Activated naive CD8-positive, alpha-beta T cell treated with anti-CD3 and anti-CD28 coated beads, Interleukin-2, amount 10 ng/mL, durations not matched to agents 7 days and 5 days (primary cell): ENCODE measurements around the gene RWDD4. TPM values are rescaled to one million over a fixed set of nuclear protein-coding genes. Genes with fewer than 3 reads are reported as not detected.

ENCODE experiments used
- ATAC-seq: fragments of 150-1000 bp; cut with Tn5 transposase; one replicate; pipeline ENCODE4 v1.10.0; 2021; ENCODE audit warnings: low read depth, moderate library complexity
- POLR2A ChIA-PET: fragments of 350-600 bp; sonication (Branson Sonifier 250); formaldehyde crosslinking; loops from one replicate; lab custom pipeline; 2021; ENCODE audit warnings: antibody characterized with exemption; lab: Charles Lee
- DNase-seq: peaks from one replicate; pipeline ENCODE4 v3.0.0; 2021
- H3K27ac Mint-ChIP-seq: one replicate; pipeline ENCODE4 v1.8.0; 2022; ENCODE audit warnings: mild to moderate bottlenecking, mixed read lengths
- H3K27me3 Mint-ChIP-seq: one replicate; pipeline ENCODE4 v1.8.0; 2022; ENCODE audit warnings: mild to moderate bottlenecking, moderate library complexity, mixed read lengths
- H3K36me3 Mint-ChIP-seq: one replicate; pipeline ENCODE4 v1.8.0; 2021; ENCODE audit warnings: mild to moderate bottlenecking, mixed read lengths
- H3K4me1 Mint-ChIP-seq: one replicate; pipeline ENCODE4 v1.8.0; 2021; ENCODE audit warnings: mixed read lengths
- H3K4me3 Mint-ChIP-seq: one replicate; pipeline ENCODE4 v1.8.0; 2022; ENCODE audit warnings: mild to moderate bottlenecking, moderate library complexity, mixed read lengths
- H3K9me3 Mint-ChIP-seq: one replicate; pipeline ENCODE4 v1.8.0; 2021; ENCODE audit warnings: mixed read lengths
- total RNA-seq, 2 experiments: library from RNA; stranded (reverse); gene quantifications; one replicate each; pipeline ENCODE4 v1.2.3, GENCODE V29; 2021

RWDD4 gene
- total RNA-seq, 2 experiments from 2014 or later: 13.9 to 14.1 TPM

DNA sequence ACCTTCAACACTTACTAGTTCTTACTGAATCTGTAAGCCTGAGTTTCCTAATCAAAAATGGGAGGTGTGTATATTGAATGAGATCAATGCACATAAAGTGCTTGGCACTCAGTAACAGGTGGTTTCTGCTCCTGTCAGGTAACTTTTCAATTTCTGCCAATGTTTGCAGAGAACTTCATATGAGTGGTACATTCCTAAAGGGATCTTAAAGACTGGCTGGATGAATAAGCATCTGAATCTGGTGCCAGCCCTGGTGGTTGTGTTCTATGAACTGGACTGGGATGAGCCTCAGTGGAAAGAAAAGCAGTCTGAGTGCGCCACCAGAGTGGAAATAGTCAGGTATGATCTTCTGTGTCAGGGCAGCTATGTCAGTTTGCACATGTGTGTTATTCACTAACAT, 7.1 kb upstream of the RWDD4 start:
- H3K27ac Mint-ChIP-seq: no peak overlapping the region
- POLR2A ChIA-PET: interaction anchor here (0.6 kb wide), 1 partner anchor 222 kb away, joined by 3 read pairs; no protein-coding TSS in a partner anchor
- no peak for DNase-seq
- no peaks in the 10 kb centered on the region for H3K27me3 Mint-ChIP-seq
- ATAC-seq: no peak
- no peaks in the 10 kb centered on the region for H3K9me3 Mint-ChIP-seq
- H3K36me3 Mint-ChIP-seq: peaks cover 19% of the 10 kb centered on the region
- peaks cover 3% of the 10 kb centered on the region for H3K4me1 Mint-ChIP-seq
- H3K4me3 Mint-ChIP-seq: no peak overlapping the region

DNA sequence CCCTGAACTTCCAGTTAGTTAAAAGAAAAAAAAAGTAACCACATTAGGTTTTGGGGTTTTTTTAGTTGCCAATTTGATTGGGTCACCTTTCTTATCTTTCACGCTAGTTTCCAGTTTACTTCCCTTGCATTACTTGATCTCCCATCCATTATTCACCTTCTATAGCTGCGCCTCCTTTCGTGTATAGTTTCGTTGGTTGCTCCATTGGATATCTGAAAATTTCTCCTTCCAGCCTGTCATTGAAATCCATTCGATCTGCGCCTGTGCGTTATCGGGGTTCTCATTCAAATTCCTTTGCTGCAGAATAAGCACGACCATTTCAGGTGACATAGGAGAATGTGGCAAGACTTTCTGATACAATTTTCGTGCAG, 872 bp upstream of the RWDD4 start:
- DNase-seq: no peak
- H3K27ac Mint-ChIP-seq: peak overlapping the region; percentile 91
- peaks cover 4% of the 10 kb centered on the region for H3K36me3 Mint-ChIP-seq
- H3K4me3 Mint-ChIP-seq: peak overlapping the region; percentile 98
- no peaks in the 10 kb centered on the region for H3K27me3 Mint-ChIP-seq
- no peaks in the 10 kb centered on the region for H3K9me3 Mint-ChIP-seq
- POLR2A ChIA-PET: interaction anchor here (0.8 to 2.1 kb wide), 3 partner anchors 13 to 155 kb away, joined by 4 to 14 read pairs (median 5); partner anchors contain the start of gene ING2
- ATAC-seq: no peak
- peaks cover 29% of the 10 kb centered on the region for H3K4me1 Mint-ChIP-seq

DNA sequence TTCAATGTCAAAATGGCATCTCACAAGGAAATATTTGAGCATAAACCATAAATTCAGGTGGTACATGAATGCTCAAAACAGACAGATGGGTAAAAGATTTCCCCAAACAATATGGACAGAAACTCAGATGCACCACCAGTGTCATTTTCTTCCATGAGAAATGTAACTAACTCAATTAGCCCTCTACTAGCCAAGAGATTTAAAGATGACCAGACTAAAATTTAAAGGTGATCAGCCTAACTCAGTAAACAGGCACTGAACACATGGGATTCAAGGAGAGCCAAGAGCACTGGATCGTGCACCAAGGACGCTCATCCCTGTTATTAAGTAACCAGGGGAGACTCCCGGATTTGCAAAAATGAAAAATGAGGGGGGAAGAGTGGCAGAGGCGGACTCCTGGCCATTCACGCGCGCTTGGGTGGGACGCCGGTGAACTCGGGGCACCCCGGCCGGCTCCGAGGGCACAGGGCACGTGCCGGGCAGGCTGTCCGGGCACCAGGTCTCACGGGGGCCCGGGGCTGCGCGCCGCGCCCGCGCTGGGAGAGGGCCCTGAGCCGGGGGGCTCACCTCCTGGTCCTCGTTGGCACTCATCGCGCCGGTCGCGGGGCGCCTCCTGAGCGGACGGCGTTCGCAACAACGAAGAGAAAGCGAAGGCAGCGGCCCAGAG, 490 bp downstream of the RWDD4 start:
- Mint-ChIP-seq H3K4me1 (peaks cover 30% of the 10 kb centered on the region), H3K4me3 (peak overlapping the region; percentile 98), H3K9me3 (no peaks in the 10 kb centered on the region), H3K36me3 (peaks cover 3% of the 10 kb centered on the region), H3K27me3 (no peaks in the 10 kb centered on the region), H3K27ac (peak overlapping the region; percentile 94)
- POLR2A ChIA-PET: interaction anchor here (1.6 to 2.1 kb wide), 2 partner anchors 153 to 215 kb away, joined by 4 to 14 read pairs; partner anchors contain the start of gene ING2
- ATAC-seq (no peak), DNase-seq (peak; percentile 62)

DNA sequence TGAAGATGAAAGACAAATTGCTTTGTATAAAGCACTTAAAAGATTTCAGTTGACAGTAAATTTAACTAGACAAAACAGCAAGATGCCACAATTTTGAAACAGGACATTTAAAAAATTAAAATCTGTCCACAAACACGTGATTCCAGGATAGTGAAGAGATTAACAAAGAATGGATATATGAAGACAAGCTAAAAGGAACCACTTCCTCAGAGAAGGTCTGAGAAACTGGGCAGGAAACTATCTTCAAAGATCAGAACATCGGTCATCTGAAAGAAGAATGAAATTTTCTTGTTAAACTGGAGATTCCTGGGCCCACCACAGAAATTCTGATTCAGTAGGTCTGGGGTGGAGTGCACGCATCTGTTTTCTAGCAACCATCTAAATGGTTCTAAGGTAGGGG, 1.4 kb downstream of the RWDD4 start:
- no peak for ATAC-seq
- Mint-ChIP-seq H3K4me3 (peak overlapping the region; percentile 98), H3K27me3 (no peaks in the 10 kb centered on the region), H3K4me1 (peaks cover 30% of the 10 kb centered on the region), H3K27ac (peak overlapping the region; percentile 26), H3K36me3 (peaks cover 9% of the 10 kb centered on the region), H3K9me3 (no peaks in the 10 kb centered on the region)
- POLR2A ChIA-PET: interaction anchor here (1.6 kb wide), 1 partner anchor 214 kb away, joined by 4 read pairs; no protein-coding TSS in a partner anchor
- DNase-seq: no peak

DNA sequence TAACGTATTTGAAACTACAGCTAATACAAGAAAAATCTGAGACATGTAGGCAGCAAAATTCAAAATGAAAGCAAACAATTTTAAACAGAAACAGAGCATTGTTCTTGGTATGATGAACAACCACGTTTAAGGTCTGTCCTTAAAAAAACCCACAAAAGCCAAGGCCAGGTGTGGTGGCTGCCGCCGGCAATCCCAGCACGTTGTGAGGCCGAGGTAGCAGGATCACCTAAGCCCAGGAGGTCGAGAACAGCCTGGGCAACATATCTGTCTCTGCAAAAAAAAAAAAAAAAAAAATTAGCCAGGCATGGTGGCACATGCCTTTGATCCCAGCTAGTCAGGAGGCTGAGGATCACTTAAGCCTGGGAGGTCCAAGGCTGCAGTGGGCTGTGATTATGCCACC, 13.7 kb downstream of the RWDD4 start:
- Mint-ChIP-seq H3K9me3 (no peaks in the 10 kb centered on the region), H3K27me3 (no peaks in the 10 kb centered on the region), H3K4me3 (no peak overlapping the region), H3K4me1 (no peaks in the 10 kb centered on the region), H3K36me3 (peaks cover 7% of the 10 kb centered on the region), H3K27ac (no peak overlapping the region)
- POLR2A ChIA-PET: no interaction called here
- ATAC-seq (no peak), DNase-seq (no peak)

DNA sequence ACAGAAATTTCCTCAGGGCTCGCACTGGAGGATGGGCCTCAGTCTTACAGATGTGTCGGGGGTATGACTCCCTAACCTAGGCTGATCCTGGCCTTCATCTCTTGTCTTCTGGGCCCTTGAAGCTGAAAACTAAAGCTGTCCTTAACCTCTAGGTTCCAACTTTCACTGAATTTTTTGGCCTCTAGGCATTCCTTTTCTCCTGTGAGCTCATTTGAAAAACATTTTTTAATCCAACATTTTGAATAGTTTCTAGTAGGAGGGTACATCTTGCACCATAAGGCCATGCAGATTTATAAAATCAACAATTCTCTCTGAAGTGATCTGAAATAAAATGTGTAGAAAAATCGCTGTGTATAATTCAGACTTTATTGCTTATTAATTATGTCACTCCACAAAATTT, 19.7 kb downstream of the RWDD4 start:
- Mint-ChIP-seq H3K36me3 (peaks cover 9% of the 10 kb centered on the region), H3K4me1 (peaks cover 2% of the 10 kb centered on the region), H3K27me3 (no peaks in the 10 kb centered on the region), H3K4me3 (no peak overlapping the region), H3K27ac (no peak overlapping the region), H3K9me3 (no peaks in the 10 kb centered on the region)
- POLR2A ChIA-PET: no interaction called here
- ATAC-seq: no peak
- DNase-seq: no peak

DNA sequence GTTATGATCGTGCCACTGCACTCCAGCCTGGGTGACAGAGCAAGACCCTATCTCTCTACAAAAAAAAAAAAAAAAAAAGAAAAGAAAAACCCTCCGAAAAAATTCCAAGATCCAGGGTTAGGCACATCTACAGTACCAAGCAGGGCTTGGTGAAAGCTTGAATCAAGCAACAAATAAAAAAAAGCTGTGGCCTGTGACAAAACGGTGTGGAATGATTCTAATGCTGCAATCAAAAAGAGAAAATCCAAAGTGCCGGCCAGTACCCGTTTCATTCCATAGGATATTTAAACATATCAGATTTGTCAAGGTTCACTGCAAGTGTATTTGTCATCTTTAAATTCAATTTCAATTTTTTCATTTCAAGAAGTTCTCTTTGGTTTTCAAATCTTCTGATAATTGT, 20.5 kb downstream of the RWDD4 start:
- DNase-seq: no peak
- H3K36me3 Mint-ChIP-seq: peaks cover 5% of the 10 kb centered on the region
- H3K4me3 Mint-ChIP-seq: no peak overlapping the region
- ATAC-seq: no peak
- no peaks in the 10 kb centered on the region for H3K9me3 Mint-ChIP-seq
- H3K4me1 Mint-ChIP-seq: peaks cover 4% of the 10 kb centered on the region
- H3K27me3 Mint-ChIP-seq: no peaks in the 10 kb centered on the region
- H3K27ac Mint-ChIP-seq: no peak overlapping the region
- POLR2A ChIA-PET: no interaction called here

DNA sequence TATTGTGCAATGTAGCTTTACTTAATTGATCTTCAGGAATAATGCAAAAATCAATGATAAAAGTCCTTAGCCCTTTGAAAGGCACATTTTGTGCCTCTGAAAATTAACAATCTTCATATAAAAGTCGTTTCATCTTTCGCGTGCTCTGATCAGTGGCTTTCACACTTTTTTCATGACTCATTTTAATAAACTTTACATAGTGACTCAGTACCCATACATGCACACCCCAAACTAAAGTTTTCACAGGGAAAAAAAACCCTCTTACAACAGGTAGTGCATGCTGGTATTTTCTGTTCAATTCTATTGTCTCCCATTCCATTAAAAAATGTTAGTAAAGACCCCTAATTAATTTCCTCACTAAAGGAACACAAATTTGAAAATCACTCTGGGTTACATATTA, 21.5 kb downstream of the RWDD4 start:
- Mint-ChIP-seq H3K4me1 (peaks cover 4% of the 10 kb centered on the region), H3K27ac (no peak overlapping the region), H3K27me3 (peaks cover 1% of the 10 kb centered on the region), H3K4me3 (no peak overlapping the region), H3K9me3 (no peaks in the 10 kb centered on the region), H3K36me3 (peaks cover 5% of the 10 kb centered on the region)
- DNase-seq: no peak
- POLR2A ChIA-PET: no interaction called here
- ATAC-seq: no peak

DNA sequence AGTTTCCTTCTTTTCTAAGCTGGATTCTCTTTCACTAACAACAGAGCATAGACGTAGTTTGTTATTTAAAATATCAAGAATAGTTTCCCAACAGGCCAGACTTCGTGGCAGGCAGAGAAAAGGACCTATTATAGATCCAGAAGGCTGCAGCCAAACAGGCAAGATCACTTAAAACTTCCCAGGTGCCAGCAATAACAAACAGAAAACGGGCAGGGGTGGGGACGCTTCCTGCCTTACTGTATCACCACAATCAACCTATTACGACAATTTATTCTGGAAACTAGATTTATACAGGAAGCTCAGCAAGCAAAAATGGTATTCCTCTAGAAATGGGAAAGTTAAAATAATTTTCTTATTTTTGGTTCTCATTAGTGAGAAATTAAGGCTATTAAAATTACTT, 22.1 kb downstream of the RWDD4 start:
- Mint-ChIP-seq H3K27me3 (peaks cover 1% of the 10 kb centered on the region), H3K36me3 (peaks cover 5% of the 10 kb centered on the region), H3K9me3 (no peaks in the 10 kb centered on the region), H3K4me1 (peaks cover 4% of the 10 kb centered on the region), H3K4me3 (no peak overlapping the region), H3K27ac (no peak overlapping the region)
- ATAC-seq (no peak), DNase-seq (no peak)
- POLR2A ChIA-PET: interaction anchor here (0.6 kb wide), 1 partner anchor 28 kb away, joined by 5 read pairs; no protein-coding TSS in a partner anchor

DNA sequence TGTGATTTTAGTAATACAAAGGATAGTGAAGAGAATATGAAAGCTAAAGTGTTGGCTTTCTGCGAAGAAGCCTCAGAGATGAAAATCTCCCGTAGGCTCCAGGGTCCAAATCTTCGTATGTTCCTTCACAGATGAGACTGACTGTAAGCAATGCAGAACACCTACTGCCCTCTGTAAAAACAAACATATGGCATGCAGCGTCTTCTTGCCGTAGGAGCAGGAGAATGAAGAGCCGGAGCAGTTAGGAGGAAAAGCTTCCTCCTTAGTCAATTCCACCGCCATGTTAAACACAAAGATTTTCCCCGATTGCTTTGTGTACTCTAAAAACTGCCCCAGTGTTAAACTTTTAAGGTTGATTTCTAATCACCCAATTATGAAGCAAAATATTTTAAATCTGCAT, 22.5 kb downstream of the RWDD4 start:
- Mint-ChIP-seq H3K27me3 (peaks cover 1% of the 10 kb centered on the region), H3K4me3 (no peak overlapping the region), H3K4me1 (peaks cover 4% of the 10 kb centered on the region), H3K9me3 (no peaks in the 10 kb centered on the region), H3K36me3 (peaks cover 5% of the 10 kb centered on the region), H3K27ac (no peak overlapping the region)
- POLR2A ChIA-PET: interaction anchor here (0.6 kb wide), 1 partner anchor 28 kb away, joined by 5 read pairs; no protein-coding TSS in a partner anchor
- no peak for DNase-seq
- ATAC-seq: no peak

DNA sequence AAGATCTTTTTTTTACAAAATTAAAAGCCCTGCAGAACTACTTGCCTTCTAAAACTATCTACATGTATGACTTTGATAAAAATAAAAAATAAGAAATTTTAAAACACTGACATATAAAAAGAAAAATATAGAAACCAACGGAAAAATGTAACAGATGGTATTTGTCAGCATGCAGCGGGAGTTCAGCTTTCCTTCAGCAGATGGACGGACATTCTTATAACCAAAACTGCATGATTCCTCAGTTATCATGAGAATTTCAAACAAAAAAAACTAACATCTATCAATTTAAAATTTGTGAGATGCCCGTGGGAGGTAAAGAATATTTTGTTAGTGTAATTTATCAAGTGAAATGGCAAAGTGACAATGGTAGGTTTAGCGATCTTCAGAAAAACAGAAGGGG, 23.2 kb downstream of the RWDD4 start:
- no peak overlapping the region for H3K27ac Mint-ChIP-seq

DNA sequence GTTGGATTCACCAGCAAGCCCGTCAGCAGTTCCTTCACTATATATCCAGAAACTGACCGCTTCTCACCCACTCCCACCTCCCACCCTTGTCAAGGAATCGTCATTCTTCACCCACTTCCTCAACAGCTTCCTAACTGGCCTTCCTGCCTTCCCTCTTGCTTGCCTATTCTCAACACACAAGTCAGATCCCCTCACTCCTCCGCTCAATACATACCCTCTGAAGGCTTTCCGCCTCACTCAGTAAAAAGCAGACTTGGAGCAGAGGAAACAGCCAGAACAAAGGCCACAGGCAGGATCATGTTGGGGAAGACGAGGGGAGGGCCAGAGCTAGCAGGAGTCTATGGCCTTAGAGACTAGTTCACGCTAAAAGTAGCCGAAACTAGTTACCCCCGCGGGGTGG, 23.7 kb downstream of the RWDD4 start:
- H3K4me1 Mint-ChIP-seq: peaks cover 4% of the 10 kb centered on the region
- H3K27ac Mint-ChIP-seq: no peak overlapping the region
- peaks cover 3% of the 10 kb centered on the region for H3K36me3 Mint-ChIP-seq
- DNase-seq (no peak), ATAC-seq (no peak)
- H3K27me3 Mint-ChIP-seq: peaks cover 1% of the 10 kb centered on the region
- no peaks in the 10 kb centered on the region for H3K9me3 Mint-ChIP-seq
- no peak overlapping the region for H3K4me3 Mint-ChIP-seq
- POLR2A ChIA-PET: no interaction called here

More for the DNA sequence above, 23.2 kb downstream of the RWDD4 start:
- peaks cover 1% of the 10 kb centered on the region for H3K27me3 Mint-ChIP-seq
- DNase-seq (no peak), ATAC-seq (no peak)
- no peaks in the 10 kb centered on the region for H3K9me3 Mint-ChIP-seq
- peaks cover 3% of the 10 kb centered on the region for H3K36me3 Mint-ChIP-seq
- H3K4me1 Mint-ChIP-seq: peaks cover 4% of the 10 kb centered on the region
- POLR2A ChIA-PET: no interaction called here
- H3K4me3 Mint-ChIP-seq: no peak overlapping the region

DNA sequence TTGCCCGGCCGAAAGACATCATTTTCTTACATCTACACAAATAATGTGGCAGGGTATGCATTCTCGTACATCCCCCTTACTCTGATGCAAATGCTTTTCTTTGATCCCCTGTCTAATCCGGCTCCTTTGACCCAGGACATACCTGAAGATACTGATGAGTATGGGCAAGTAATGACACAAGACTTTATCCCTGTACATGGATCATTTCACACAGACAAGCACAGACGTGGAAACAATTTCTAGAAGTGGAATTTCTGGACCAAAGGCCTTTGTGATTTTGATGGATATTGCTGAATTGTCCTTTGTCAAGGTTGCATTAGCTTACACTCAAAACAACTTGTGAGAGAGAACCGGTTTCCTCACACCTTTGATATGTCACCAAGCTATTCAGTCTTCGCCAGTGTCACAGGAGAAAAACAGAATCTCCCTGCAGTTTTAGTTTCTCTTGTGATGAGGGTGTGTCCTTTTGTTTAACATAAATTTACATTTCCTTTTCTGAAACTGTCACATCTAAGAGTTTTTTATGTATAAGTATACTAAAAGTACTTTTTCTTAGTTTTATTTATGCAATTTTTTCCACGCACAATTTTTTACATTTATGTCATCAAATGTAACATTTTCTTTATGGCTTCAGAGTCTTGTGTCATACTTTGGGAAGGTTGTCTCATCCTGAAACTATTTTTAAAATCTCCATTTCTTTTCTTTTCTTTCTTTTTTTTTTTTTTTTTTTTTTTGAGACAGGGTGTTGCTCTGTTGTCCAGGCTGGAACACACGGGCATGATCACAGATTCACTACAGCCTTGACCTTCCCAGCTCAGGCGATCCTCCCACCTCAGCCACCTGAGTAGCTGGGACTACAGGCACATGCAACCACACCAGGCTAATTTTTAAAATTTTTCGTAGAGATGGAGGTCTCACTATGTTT, 25.2 kb downstream of the RWDD4 start:
- H3K27ac Mint-ChIP-seq: no peak overlapping the region
- no peak for ATAC-seq
- POLR2A ChIA-PET: no interaction called here

More for the DNA sequence above, 25.2 kb downstream of the RWDD4 start:
- no peak for DNase-seq
- Mint-ChIP-seq H3K36me3 (peaks cover under 1% of the 10 kb centered on the region), H3K9me3 (no peaks in the 10 kb centered on the region), H3K4me1 (peaks cover 4% of the 10 kb centered on the region), H3K4me3 (no peak overlapping the region), H3K27me3 (peaks cover 1% of the 10 kb centered on the region)
